WTC11 (cell line): Measurements from ENCODE around the gene ADAT3.

Experiments
- CBFB ChIP-seq: sonication (generic); formaldehyde crosslinking; IDR thresholded peaks from 2 replicates; pipeline ENCODE4 v1.8.1; 2022; ENCODE audit warnings: mild to moderate bottlenecking, low read depth, missing genetic modification reagents
- CREB1 ChIP-seq: sonication (generic); formaldehyde crosslinking; IDR thresholded peaks from 2 replicates; pipeline ENCODE4 v1.8.0; 2023; ENCODE audit warnings: mild to moderate bottlenecking, missing genetic modification reagents
- CTCF ChIP-seq: fragments of 200-600 bp; IDR thresholded peaks from 2 replicates; pipeline ENCODE4 v1.8.0; 2022; ENCODE audit warnings: antibody characterized with exemption
- E2F4 ChIP-seq: sonication (generic); formaldehyde crosslinking; IDR thresholded peaks from 2 replicates; pipeline ENCODE4 v1.8.1; 2022; ENCODE audit warnings: low read depth, mild to moderate bottlenecking, moderate library complexity, missing genetic modification reagents, borderline replicate concordance
- ETV6 ChIP-seq: sonication (generic); formaldehyde crosslinking; IDR thresholded peaks from 2 replicates; pipeline ENCODE4 v1.8.1; 2022; ENCODE audit warnings: mild to moderate bottlenecking, missing genetic modification reagents
- JUN ChIP-seq: sonication (generic); formaldehyde crosslinking; IDR thresholded peaks from 2 replicates; pipeline ENCODE4 v1.8.0; 2023; ENCODE audit warnings: mild to moderate bottlenecking, missing genetic modification reagents
- MYBL2 ChIP-seq: sonication (generic); formaldehyde crosslinking; IDR thresholded peaks from 2 replicates; pipeline ENCODE4 v1.8.1; 2023; ENCODE audit warnings: mild to moderate bottlenecking, moderate library complexity, missing genetic modification reagents
- RELA ChIP-seq: sonication (generic); formaldehyde crosslinking; IDR thresholded peaks from 2 replicates; pipeline ENCODE4 v1.8.1; 2022; ENCODE audit warnings: missing genetic modification reagents, mild to moderate bottlenecking, borderline replicate concordance
- SP1 ChIP-seq: sonication (generic); formaldehyde crosslinking; conservative IDR thresholded peaks from 2 replicates; pipeline ENCODE4 v1.8.1; 2022; ENCODE audit warnings: missing genetic modification reagents
- USF2 ChIP-seq: sonication (generic); formaldehyde crosslinking; IDR thresholded peaks from 2 replicates; pipeline ENCODE4 v1.8.1; 2023; ENCODE audit warnings: mild to moderate bottlenecking, missing genetic modification reagents, moderate library complexity
- TF ChIP-seq, protein P1 (sequence below): sonication (generic); formaldehyde crosslinking; IDR thresholded peaks from 2 replicates; pipeline ENCODE4 v1.8.0; 2022; ENCODE audit warnings: mild to moderate bottlenecking, missing genetic modification reagents
- TF ChIP-seq, protein P2 (sequence below): sonication (generic); formaldehyde crosslinking; IDR thresholded peaks from 2 replicates; pipeline ENCODE4 v1.8.1; 2023; ENCODE audit warnings: mild to moderate bottlenecking, missing genetic modification reagents
- TF ChIP-seq, protein P3 (sequence below): fragments of 250-450 bp; sonication (Bioruptor Pico); IDR thresholded peaks from 2 replicates; pipeline ENCODE4 v2.1.2; 2022; ENCODE audit warnings: mild to moderate bottlenecking, moderate library complexity

DNA sequence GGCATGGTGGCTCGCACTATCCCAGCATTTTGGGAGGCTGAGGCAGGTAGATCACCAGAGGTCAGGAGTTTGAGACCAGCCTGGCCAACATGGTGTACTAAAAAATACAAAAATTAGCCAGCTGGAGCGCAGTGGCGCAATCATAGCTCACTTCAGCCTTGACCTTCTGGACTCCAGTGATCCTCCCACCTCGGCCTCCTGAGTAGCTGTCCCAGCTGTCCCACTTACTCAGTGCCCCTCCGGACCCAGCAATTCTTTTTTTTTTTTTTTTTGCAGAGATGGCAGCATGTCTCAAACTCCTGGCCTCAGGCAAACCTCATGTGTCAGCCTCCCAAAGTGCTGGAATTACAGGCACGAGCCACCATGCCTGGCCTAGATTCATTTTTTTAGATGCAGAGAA is 2.3 kb upstream of the ADAT3 start:
- TF ChIP-seq ETV6 (no peak), CTCF (no peak), SP1 (CRISPR knock-in tag) (no peak), CBFB (CRISPR knock-in tag) (no peak), MYBL2 (CRISPR knock-in tag) (no peak), JUN (CRISPR knock-in tag) (no peak), E2F4 (CRISPR knock-in tag) (no peak), CREB1 (no peak), RELA (no peak), USF2 (no peak)
- TF ChIP-seq, protein P1, sequence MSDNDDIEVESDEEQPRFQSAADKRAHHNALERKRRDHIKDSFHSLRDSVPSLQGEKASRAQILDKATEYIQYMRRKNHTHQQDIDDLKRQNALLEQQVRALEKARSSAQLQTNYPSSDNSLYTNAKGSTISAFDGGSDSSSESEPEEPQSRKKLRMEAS = no peak
- TF ChIP-seq, protein P2, sequence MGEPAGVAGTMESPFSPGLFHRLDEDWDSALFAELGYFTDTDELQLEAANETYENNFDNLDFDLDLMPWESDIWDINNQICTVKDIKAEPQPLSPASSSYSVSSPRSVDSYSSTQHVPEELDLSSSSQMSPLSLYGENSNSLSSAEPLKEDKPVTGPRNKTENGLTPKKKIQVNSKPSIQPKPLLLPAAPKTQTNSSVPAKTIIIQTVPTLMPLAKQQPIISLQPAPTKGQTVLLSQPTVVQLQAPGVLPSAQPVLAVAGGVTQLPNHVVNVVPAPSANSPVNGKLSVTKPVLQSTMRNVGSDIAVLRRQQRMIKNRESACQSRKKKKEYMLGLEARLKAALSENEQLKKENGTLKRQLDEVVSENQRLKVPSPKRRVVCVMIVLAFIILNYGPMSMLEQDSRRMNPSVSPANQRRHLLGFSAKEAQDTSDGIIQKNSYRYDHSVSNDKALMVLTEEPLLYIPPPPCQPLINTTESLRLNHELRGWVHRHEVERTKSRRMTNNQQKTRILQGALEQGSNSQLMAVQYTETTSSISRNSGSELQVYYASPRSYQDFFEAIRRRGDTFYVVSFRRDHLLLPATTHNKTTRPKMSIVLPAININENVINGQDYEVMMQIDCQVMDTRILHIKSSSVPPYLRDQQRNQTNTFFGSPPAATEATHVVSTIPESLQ (CRISPR knock-in tag) = no peak
- TF ChIP-seq, protein P3, sequence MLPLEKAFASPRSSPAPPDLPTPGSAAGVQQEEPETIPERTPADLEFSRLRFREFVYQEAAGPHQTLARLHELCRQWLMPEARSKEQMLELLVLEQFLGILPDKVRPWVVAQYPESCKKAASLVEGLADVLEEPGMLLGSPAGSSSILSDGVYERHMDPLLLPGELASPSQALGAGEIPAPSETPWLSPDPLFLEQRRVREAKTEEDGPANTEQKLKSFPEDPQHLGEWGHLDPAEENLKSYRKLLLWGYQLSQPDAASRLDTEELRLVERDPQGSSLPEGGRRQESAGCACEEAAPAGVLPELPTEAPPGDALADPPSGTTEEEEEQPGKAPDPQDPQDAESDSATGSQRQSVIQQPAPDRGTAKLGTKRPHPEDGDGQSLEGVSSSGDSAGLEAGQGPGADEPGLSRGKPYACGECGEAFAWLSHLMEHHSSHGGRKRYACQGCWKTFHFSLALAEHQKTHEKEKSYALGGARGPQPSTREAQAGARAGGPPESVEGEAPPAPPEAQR (CRISPR knock-in tag) = no peak
